Gastrocnemius medialis (tissue), 4 donors: ENCODE data around the gene RNF214.

ENCODE experiments used
- CTCF ChIP-seq, 5 experiments: fragments of 450-650 bp in 3 of 5; fragments of 200-600 bp in 2 of 5; sonication (generic) in 2 of 5; IDR thresholded peaks in 4 of 5; conservative IDR thresholded peaks in 1 of 5; 1 replicate in 4 of 5; 2 replicates in 1 of 5; pipeline ENCODE4 v1.5.1; 2016 to 2019; ENCODE audit warnings: antibody characterized with exemption in 5 of 5, mild to moderate bottlenecking in 3 of 5, moderate library complexity in 3 of 5
- POLR2A ChIP-seq, 2 donors: fragments of 450-650 bp; IDR thresholded peaks; one replicate each; pipeline ENCODE4 v1.6.1; 2017; ENCODE audit warnings: antibody characterized with exemption in 2 of 2, mild to moderate bottlenecking in 2 of 2, moderate library complexity in 2 of 2

GRCh38 chr11:117332843-117333242 is 100.4 kb downstream of the RNF214 start:
- TF ChIP-seq CTCF (IDR thresholded peaks at IDR 0.05 in 4 of 5, conservative IDR thresholded peaks at IDR 0.05 in 1 of 5) = no peak
- TF ChIP-seq POLR2A (IDR thresholded peaks at IDR 0.05) = no peak
